Measurements from ENCODE around the gene WASF3.

GRCh38 chr13:26587251-26587650 is 29.8 kb downstream of the WASF3 start:
- no peak for TF ChIP-seq GATA2 (IDR thresholded peaks at IDR 0.05; ENCODE audit: low read depth, low read length)
- TF ChIP-seq GATA3 (IDR thresholded peaks at IDR 0.05; ENCODE audit: low read depth, low read length), result no peak
